HCT116 (cell line): Measurements from ENCODE around the gene AXIN2. TPM values are rescaled to one million over a fixed set of nuclear protein-coding genes. Genes with fewer than 3 reads are reported as not detected.
A peak's percentile ranks its signal among the peaks of the same experiment; 100 is the strongest.

ENCODE experiments used
- ATAC-seq: fragments of 200-7000 bp; cut with Tn5 transposase; 2 replicates; pipeline ENCODE4 v1.9.1; 2020; ENCODE audit warnings: mild to moderate bottlenecking, moderate library complexity
- BruUV-seq: library from RNA; stranded (reverse); fragments of 400-500 nt; replicated peaks from 2 replicates; lab custom pipeline; 2021; lab: Mats Ljungman, UMichigan
- CTCF ChIA-PET: fragments of 300-600 bp; sonication (Branson Sonifier 250); formaldehyde crosslinking; loops from one replicate; lab custom pipeline; 2021; ENCODE audit warnings: antibody characterized with exemption; lab: Charles Lee
- POLR2A ChIA-PET: fragments of 300-600, 350-600 bp; sonication (Branson Sonifier 250); formaldehyde crosslinking; loops from one replicate; lab custom pipeline; 2021; ENCODE audit warnings: antibody characterized with exemption; lab: Charles Lee
- RAD21 ChIA-PET, 2 experiments: fragments of 300-600 bp; sonication (Branson Sonifier 250); formaldehyde crosslinking; loops; one replicate each; lab custom pipeline; 2023; ENCODE audit warnings: low total read pairs in 2 of 2; ENCODE audit not compliant: uncharacterized antibody in 2 of 2, unreplicated experiment in 2 of 2, low non-redundant PET in 1 of 2; lab: Charles Lee
- DNase-seq: peaks from one replicate; pipeline ENCODE4 v3.0.0-alpha.2; 2010; ENCODE audit warnings: low read depth, low spot score
- H2AFZ ChIP-seq: fragments of 200-600 bp; shearing (Covaris generic), sonication (generic); 2 replicates; pipeline ENCODE4 v1.6.1; 2017; ENCODE audit warnings: low read depth, mixed run types, mixed read lengths, antibody characterized with exemption, low read length; ENCODE audit not compliant: poor library complexity, severe bottlenecking
- H3K27ac ChIP-seq: 2 replicates; pipeline ENCODE4 v1.5.1; 2012; ENCODE audit warnings: low read depth, low read length
- H3K27me3 ChIP-seq: fragments of 200-600 bp; sonication (generic); 2 replicates; pipeline ENCODE4 v1.6.1; 2016; ENCODE audit warnings: mixed run types, low read length, mixed read lengths; ENCODE audit not compliant: insufficient read depth
- H3K36me3 ChIP-seq, 2 experiments: fragments of 200-500 bp in 1 of 2; fragments of 200-600 bp in 1 of 2; sonication (Bioruptor generic) in 1 of 2; sonication (generic) in 1 of 2; 2 replicates each; pipeline versions ENCODE4 v1.5.1 to v1.6.1; 2014 to 2016; ENCODE audit warnings: low read length in 2 of 2, inconsistent platforms in 1 of 2, mixed read lengths in 1 of 2, mixed run types in 1 of 2; ENCODE audit not compliant: insufficient read depth in 2 of 2, control insufficient read depth in 1 of 2
- H3K4me1 ChIP-seq, 2 experiments: fragments of 200-600 bp in 1 of 2; sonication (generic) in 1 of 2; 2 replicates each; pipeline versions ENCODE4 v1.5.1 to v1.6.1; 2012 to 2017; ENCODE audit warnings: low read length in 2 of 2, inconsistent platforms in 1 of 2, mild to moderate bottlenecking in 1 of 2, mixed read lengths in 1 of 2, mixed run types in 1 of 2, moderate library complexity in 1 of 2; ENCODE audit not compliant: insufficient read depth in 2 of 2, control insufficient read depth in 1 of 2
- H3K4me2 ChIP-seq: fragments of 200-600 bp; sonication (generic); 2 replicates; pipeline ENCODE4 v1.6.1; 2017; ENCODE audit warnings: mixed run types, low read length, mixed read lengths
- H3K4me3 ChIP-seq, 2 experiments: fragments of 200-600 bp in 1 of 2; sonication (generic) in 1 of 2; replicated peaks in 1 of 2; 2 replicates each; pipeline ENCODE4 v1.5.1; 2011 to 2016; ENCODE audit warnings: low read length in 2 of 2, control low read depth in 1 of 2, low read depth in 1 of 2, mild to moderate bottlenecking in 1 of 2, mixed read lengths in 1 of 2, mixed run types in 1 of 2
- H3K79me2 ChIP-seq: fragments of 200-600 bp; sonication (generic); 2 replicates; pipeline ENCODE4 v1.6.1; 2017; ENCODE audit warnings: mild to moderate bottlenecking, mixed run types, low read length, moderate library complexity, mixed read lengths; ENCODE audit not compliant: insufficient read depth
- H3K9ac ChIP-seq: fragments of 200-600 bp; sonication (generic); 2 replicates; pipeline ENCODE4 v1.6.1; 2016; ENCODE audit warnings: low read length, mixed read lengths
- H3K9me2 ChIP-seq: fragments of 200-600 bp; sonication (generic), shearing (Covaris generic); 2 replicates; pipeline ENCODE4 v1.6.1; 2017; ENCODE audit warnings: mixed run types, mild to moderate bottlenecking, moderate library complexity; ENCODE audit not compliant: insufficient read depth
- H3K9me3 ChIP-seq, 2 experiments: fragments of 200-500 bp in 1 of 2; fragments of 200-600 bp in 1 of 2; sonication (Bioruptor generic) in 1 of 2; sonication (generic) in 1 of 2; 2 replicates each; pipeline ENCODE4 v1.6.1; 2014 to 2017; ENCODE audit warnings: low read length in 2 of 2, mixed read lengths in 2 of 2, inconsistent platforms in 1 of 2, low read depth in 1 of 2, mild to moderate bottlenecking in 1 of 2, mixed run types in 1 of 2, moderate library complexity in 1 of 2; ENCODE audit not compliant: control insufficient read depth in 1 of 2, insufficient read depth in 1 of 2
- H4K20me1 ChIP-seq: fragments of 200-600 bp; sonication (generic), shearing (Covaris generic); 2 replicates; pipeline ENCODE4 v1.6.1; 2017; ENCODE audit warnings: mixed run types, mild to moderate bottlenecking, moderate library complexity; ENCODE audit not compliant: insufficient read depth
- CEBPB ChIP-seq: IDR thresholded peaks from 2 replicates; pipeline ENCODE4 v1.6.1; 2012; ENCODE audit warnings: low read depth
- EGR1 ChIP-seq: IDR thresholded peaks from 2 replicates; pipeline ENCODE4 v1.6.1; 2012; ENCODE audit warnings: low read depth
- ELF1 ChIP-seq: IDR thresholded peaks from 2 replicates; pipeline ENCODE4 v1.6.1; 2012; ENCODE audit warnings: low read depth, borderline replicate concordance
- EZH2phosphoT487 ChIP-seq: fragments of 200-600 bp; IDR thresholded peaks from 2 replicates; pipeline ENCODE4 v1.6.1; 2018; ENCODE audit warnings: antibody characterized with exemption, borderline replicate concordance
- FOSL1 ChIP-seq: IDR thresholded peaks from 2 replicates; pipeline ENCODE4 v1.6.1; 2012; ENCODE audit warnings: low read depth
- POLR2A ChIP-seq: IDR thresholded peaks from 2 replicates; pipeline ENCODE4 v1.7.0; 2011; ENCODE audit warnings: borderline replicate concordance; ENCODE audit not compliant: insufficient read depth, insufficient read length; ENCODE audit errors: extremely low read depth
- POLR2AphosphoS5 ChIP-seq: IDR thresholded peaks from 2 replicates; pipeline ENCODE4 v1.6.1; 2011; ENCODE audit warnings: mild to moderate bottlenecking, low read depth, low read length, moderate library complexity
- RAD21 ChIP-seq: IDR thresholded peaks from 2 replicates; pipeline ENCODE4 v1.6.1; 2012; ENCODE audit warnings: low read depth, mild to moderate bottlenecking
- SP1 ChIP-seq: IDR thresholded peaks from 2 replicates; pipeline ENCODE4 v1.6.1; 2012; ENCODE audit warnings: low read depth
- TCF7L2 ChIP-seq: IDR thresholded peaks from 2 replicates; pipeline ENCODE4 v1.7.0; 2011; ENCODE audit warnings: borderline replicate concordance, inconsistent platforms; ENCODE audit not compliant: insufficient read depth, insufficient read length; ENCODE audit errors: extremely low read depth
- ZNF274 ChIP-seq: fragments of 200-500 bp; sonication (Bioruptor generic); IDR thresholded peaks from 2 replicates; pipeline ENCODE4 v1.6.1; 2014; ENCODE audit warnings: mild to moderate bottlenecking, low read depth, low read length, inconsistent platforms
- intact Hi-C: fragments of 100-400 bp; cut with micrococcal nuclease; formaldehyde crosslinking; loops from 2 replicates; pipeline ENCODE4 v1.10.0; 2022
- total RNA-seq: library from RNA; stranded (reverse); gene quantifications from one replicate; pipeline ENCODE4 v1.2.1, GENCODE V29; 2021; ENCODE audit not compliant: unreplicated experiment
- TF ChIP-seq, protein P1 (sequence below), 3 experiments: fragments of 200-600 bp in 1 of 3; sonication (generic) in 1 of 3; IDR thresholded peaks in 2 of 3; conservative IDR thresholded peaks in 1 of 3; 2 replicates each; pipeline ENCODE4 v1.5.1; 2012 to 2017; ENCODE audit warnings: low read depth in 2 of 3, low read length in 2 of 3, antibody characterized with exemption in 1 of 3, borderline replicate concordance in 1 of 3, control low read depth in 1 of 3, mild to moderate bottlenecking in 1 of 3, mixed read lengths in 1 of 3, mixed run types in 1 of 3, moderate library complexity in 1 of 3; ENCODE audit not compliant: insufficient read depth in 1 of 3
- TF ChIP-seq, protein P2 (sequence below): IDR thresholded peaks from 2 replicates; pipeline ENCODE4 v1.6.1; 2012
- TF ChIP-seq, protein P3 (sequence below): IDR thresholded peaks from 2 replicates; pipeline ENCODE4 v1.6.1; 2012

AXIN2 gene
- total RNA-seq, 1 experiment from 2014 or later, result 7.1 TPM

DNA sequence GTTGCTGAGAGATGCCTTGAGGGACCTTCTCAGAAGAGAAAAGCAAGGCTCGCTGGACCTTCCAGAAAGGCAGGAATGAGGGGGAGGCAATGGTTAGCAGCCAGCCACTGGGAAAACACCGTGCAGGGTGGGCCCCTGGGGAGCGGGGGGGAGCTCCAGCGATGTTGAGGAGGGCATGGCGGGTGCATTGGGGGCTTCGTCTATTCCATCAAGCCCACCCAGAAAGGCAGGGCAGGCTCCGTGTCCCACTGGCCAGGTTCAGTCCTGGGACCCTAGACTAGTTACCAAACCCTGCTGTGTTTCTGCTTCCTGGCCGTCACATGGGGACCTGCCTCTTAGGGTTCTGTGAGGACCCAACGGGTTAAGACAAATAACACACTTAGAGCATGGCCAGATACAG is 64.6 kb downstream of the AXIN2 start:
- BruUV-seq, result no TSS peak
- no peaks in the 10 kb centered on the region for H3K9me2 ChIP-seq
- H3K4me2 ChIP-seq, result no peak overlapping the region
- H4K20me1 ChIP-seq, result no peaks in the 10 kb centered on the region
- no peak overlapping the region for H2AFZ ChIP-seq
- RAD21 ChIA-PET, result no interaction called here
- H3K27ac ChIP-seq, result no peak overlapping the region
- no peak overlapping the region for H3K9ac ChIP-seq
- no peaks in the 10 kb centered on the region for H3K27me3 ChIP-seq
- POLR2A ChIA-PET, result no interaction called here
- no peaks in the 10 kb centered on the region for H3K36me3 ChIP-seq
- no peak overlapping the region for H3K4me3 ChIP-seq
- no peak for DNase-seq
- ATAC-seq, result no peak
- TF ChIP-seq CEBPB (no peak), EGR1 (no peak), ELF1 (no peak), POLR2AphosphoS5 (no peak), TCF7L2 (no peak), EZH2phosphoT487 (no peak), POLR2A (no peak), FOSL1 (no peak), SP1 (no peak)
- H3K4me1 ChIP-seq, result peaks cover 14 to 23% of the 10 kb centered on the region in 2 experiments
- intact Hi-C loops, result no loop called here
- H3K79me2 ChIP-seq, result no peaks in the 10 kb centered on the region
- CTCF ChIA-PET, result no interaction called here
- no peaks in the 10 kb centered on the region for H3K9me3 ChIP-seq

DNA sequence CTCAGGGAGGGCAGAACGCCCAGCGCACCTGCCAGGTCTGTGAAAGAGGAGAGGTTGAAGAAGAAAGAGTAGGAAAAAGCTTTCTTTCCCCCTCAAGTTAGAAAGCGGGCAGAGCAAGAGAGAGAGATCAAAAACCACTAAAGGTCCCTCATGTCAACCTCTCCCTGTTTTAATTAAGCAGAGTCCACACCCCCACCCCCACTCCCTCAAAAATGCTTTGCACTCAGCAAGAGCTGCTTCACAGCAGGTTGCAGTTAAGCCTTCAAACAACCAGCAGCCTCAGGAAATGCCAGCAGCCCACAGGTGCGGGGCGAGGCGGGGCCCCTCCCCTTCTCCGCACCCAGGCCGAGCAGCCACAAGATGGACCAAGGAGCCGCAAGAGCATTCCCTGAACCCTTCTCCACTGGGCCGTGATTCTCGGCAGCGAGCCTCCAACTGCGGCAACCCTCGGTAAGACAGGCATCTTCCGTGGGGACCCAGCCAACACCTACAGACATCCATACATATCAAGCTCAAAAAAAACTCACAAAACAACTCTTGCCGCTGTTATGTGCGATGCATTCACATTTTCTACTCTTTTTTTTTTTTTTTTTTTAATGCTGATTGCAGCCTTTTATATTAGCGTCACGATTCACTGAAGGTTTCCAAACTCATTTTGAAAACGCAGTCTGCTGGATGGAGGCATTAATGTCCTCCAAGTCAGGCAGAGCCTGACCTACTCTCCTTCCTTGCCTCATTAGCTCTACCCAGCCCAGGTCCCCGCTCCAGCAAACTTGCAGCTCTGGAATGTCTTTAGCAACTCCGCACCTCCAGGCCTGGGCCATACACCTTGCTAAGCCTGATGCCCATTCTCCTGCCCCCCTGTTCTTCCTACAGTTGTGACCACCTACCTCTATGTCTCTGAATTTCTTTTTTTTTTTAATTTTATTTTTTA is 66.1 kb downstream of the AXIN2 start:
- Histone ChIP-seq H3K4me1 (peaks cover 14 to 23% of the 10 kb centered on the region in 2 experiments), H3K79me2 (no peaks in the 10 kb centered on the region), H3K27ac (peak overlapping the region; percentile 27; the same call in 1 of the 2 replicates), H3K9me2 (0 out of 2 replicates have a peak, but pooled peaks cover 6% of the 10 kb centered on the region), H3K27me3 (no peaks in the 10 kb centered on the region), H2AFZ (peak overlapping the region; percentile 87), H4K20me1 (no peaks in the 10 kb centered on the region), H3K4me3 (peak overlapping the region; percentile 4 to 27), H3K9ac (no peak overlapping the region), H3K9me3 (no peaks in the 10 kb centered on the region), H3K4me2 (peak overlapping the region; percentile 72), H3K36me3 (no peaks in the 10 kb centered on the region)
- ChIA-PET POLR2A (interaction anchor here (0.7 kb wide), 1 partner anchor 51 kb away, joined by 3 read pairs; no protein-coding TSS in a partner anchor), RAD21 (interaction anchor here in 1 of 2 experiments (0.7 kb wide), 1 partner anchor 72 kb away, joined by 5 read pairs; no protein-coding TSS in a partner anchor), CTCF (interaction anchor here (0.6 to 1.0 kb wide), 2 partner anchors 76 to 264 kb away, joined by 3 to 4 read pairs; no protein-coding TSS in a partner anchor)
- no TSS peak for BruUV-seq
- DNase-seq, result peak; percentile 13
- intact Hi-C loops, result no loop called here
- ATAC-seq, result peak; percentile 82
- TF ChIP-seq, protein P1, sequence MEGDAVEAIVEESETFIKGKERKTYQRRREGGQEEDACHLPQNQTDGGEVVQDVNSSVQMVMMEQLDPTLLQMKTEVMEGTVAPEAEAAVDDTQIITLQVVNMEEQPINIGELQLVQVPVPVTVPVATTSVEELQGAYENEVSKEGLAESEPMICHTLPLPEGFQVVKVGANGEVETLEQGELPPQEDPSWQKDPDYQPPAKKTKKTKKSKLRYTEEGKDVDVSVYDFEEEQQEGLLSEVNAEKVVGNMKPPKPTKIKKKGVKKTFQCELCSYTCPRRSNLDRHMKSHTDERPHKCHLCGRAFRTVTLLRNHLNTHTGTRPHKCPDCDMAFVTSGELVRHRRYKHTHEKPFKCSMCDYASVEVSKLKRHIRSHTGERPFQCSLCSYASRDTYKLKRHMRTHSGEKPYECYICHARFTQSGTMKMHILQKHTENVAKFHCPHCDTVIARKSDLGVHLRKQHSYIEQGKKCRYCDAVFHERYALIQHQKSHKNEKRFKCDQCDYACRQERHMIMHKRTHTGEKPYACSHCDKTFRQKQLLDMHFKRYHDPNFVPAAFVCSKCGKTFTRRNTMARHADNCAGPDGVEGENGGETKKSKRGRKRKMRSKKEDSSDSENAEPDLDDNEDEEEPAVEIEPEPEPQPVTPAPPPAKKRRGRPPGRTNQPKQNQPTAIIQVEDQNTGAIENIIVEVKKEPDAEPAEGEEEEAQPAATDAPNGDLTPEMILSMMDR (IDR thresholded peaks at IDR 0.05 in 2 of 3, conservative IDR thresholded peaks at IDR 0.05 in 1 of 3; ENCODE audit: borderline replicate concordance in 1 of 3, insufficient read depth in 1 of 3, low read depth in 2 of 3, low read length in 2 of 3), result peak in 1 of 3 experiments; percentile 10; a peak in 1 of 6 replicates
- TF ChIP-seq, protein P2, sequence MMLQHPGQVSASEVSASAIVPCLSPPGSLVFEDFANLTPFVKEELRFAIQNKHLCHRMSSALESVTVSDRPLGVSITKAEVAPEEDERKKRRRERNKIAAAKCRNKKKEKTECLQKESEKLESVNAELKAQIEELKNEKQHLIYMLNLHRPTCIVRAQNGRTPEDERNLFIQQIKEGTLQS, result no peak
- TF ChIP-seq RAD21, result peak; percentile 21; the same call in 1 of the 2 replicates
- no peak for TF ChIP-seq SP1
- TF ChIP-seq FOSL1, result no peak
- TF ChIP-seq EGR1, result no peak
- TF ChIP-seq, protein P3, sequence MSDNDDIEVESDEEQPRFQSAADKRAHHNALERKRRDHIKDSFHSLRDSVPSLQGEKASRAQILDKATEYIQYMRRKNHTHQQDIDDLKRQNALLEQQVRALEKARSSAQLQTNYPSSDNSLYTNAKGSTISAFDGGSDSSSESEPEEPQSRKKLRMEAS, result no peak
- no peak for TF ChIP-seq ELF1
- peak; percentile 76 for TF ChIP-seq TCF7L2
- no peak for TF ChIP-seq POLR2AphosphoS5
- TF ChIP-seq ZNF274, result no peak
